GM19452 (cell line): ENCODE results near the gene SCARF2.
"Not testable (repeated sequence)": the region's sequence is repeated elsewhere in the genome, so short reads cannot be mapped to it uniquely, and the experiment has no call there.

Experiments used
- ATAC-seq: cut with Tn5 transposase; IDR thresholded peaks from one replicate; pipeline ENCODE4 v1.9.1; 2021; ENCODE audit not compliant: unreplicated experiment

The SCARF2 gene

GRCh38 chr22:20393705-20394476, 43.7 kb downstream of the SCARF2 start, which contains the start of gene ZNF74:
Gene ZNF74, plus strand, starts transcription at chr22:20394151. Its CDS starts 478 bp downstream, at chr22:20394629.
- peak; percentile 79 for ATAC-seq

GRCh38 chr22:20392983-20393704, 44.5 kb downstream of the SCARF2 start:
- ATAC-seq: no peak

- not testable (repeated sequence) for ATAC-seq
Measured at GRCh38 chr22:20392365-20392881, 45.2 kb downstream of the SCARF2 start.

- ATAC-seq: no peak
Measured at GRCh38 chr22:20391222-20391621, 46.4 kb downstream of the SCARF2 start.

- ATAC-seq: no peak
Measured at GRCh38 chr22:20390394-20390907, 47.2 kb downstream of the SCARF2 start.

GRCh38 chr22:20389288-20389687, 48.3 kb downstream of the SCARF2 start:
- ATAC-seq: no peak

- no peak for ATAC-seq
Measured at GRCh38 chr22:20388200-20388599, 49.4 kb downstream of the SCARF2 start.

GRCh38 chr22:20386972-20387371, 50.7 kb downstream of the SCARF2 start:
- ATAC-seq: no peak

- no peak for ATAC-seq
Measured at GRCh38 chr22:20386336-20386735, 51.3 kb downstream of the SCARF2 start.

GRCh38 chr22:20384865-20385264, 52.8 kb downstream of the SCARF2 start:
- ATAC-seq: no peak

- no peak for ATAC-seq
Measured at GRCh38 chr22:20384171-20384570, 53.5 kb downstream of the SCARF2 start.

- no peak for ATAC-seq
Measured at GRCh38 chr22:20383538-20383937, 54.1 kb downstream of the SCARF2 start.

GRCh38 chr22:20380486-20380885, 57.1 kb downstream of the SCARF2 start:
- ATAC-seq: no peak

- not testable (repeated sequence) for ATAC-seq
Measured at GRCh38 chr22:20378684-20379083, 58.9 kb downstream of the SCARF2 start.

- no peak for ATAC-seq
Measured at GRCh38 chr22:20378110-20378509, 59.5 kb downstream of the SCARF2 start.

- not testable (repeated sequence) for ATAC-seq
Measured at GRCh38 chr22:20376983-20377382, 60.6 kb downstream of the SCARF2 start.

GRCh38 chr22:20376281-20376680, 61.3 kb downstream of the SCARF2 start:
- ATAC-seq: not testable (repeated sequence)
